GM19240 (cell line): ENCODE data around the gene TMEM209.
"Not testable (repeated sequence)": the region's sequence is repeated elsewhere in the genome, so short reads cannot be mapped to it uniquely, and the experiment has no call there.

Experiments used
- DNase-seq: peaks from one replicate; pipeline ENCODE4 v3.0.0; 2011; ENCODE audit warnings: low spot score; ENCODE audit not compliant: insufficient read length

The TMEM209 gene

GRCh38 chr7:130174237-130174959 is 30.8 kb downstream of the TMEM209 start:
- no peak for DNase-seq

GRCh38 chr7:130162196-130162595 is 43.0 kb downstream of the TMEM209 start:
- no peak for DNase-seq

GRCh38 chr7:130160455-130160854 is 44.8 kb downstream of the TMEM209 start:
- DNase-seq = no peak

- no peak for DNase-seq
Observed at GRCh38 chr7:130160023-130160422, 45.2 kb downstream of the TMEM209 start.

GRCh38 chr7:130157700-130158099 is 47.5 kb downstream of the TMEM209 start:
- no peak for DNase-seq

- DNase-seq = no peak
Observed at GRCh38 chr7:130156140-130156539, 49.1 kb downstream of the TMEM209 start.

GRCh38 chr7:130154501-130155317 is 50.5 kb downstream of the TMEM209 start:
- no peak for DNase-seq

GRCh38 chr7:130154131-130154500 is 51.1 kb downstream of the TMEM209 start:
- DNase-seq = no peak

- no peak for DNase-seq
Observed at GRCh38 chr7:130153211-130153908, 51.8 kb downstream of the TMEM209 start.

GRCh38 chr7:130152493-130153210 is 52.6 kb downstream of the TMEM209 start:
- no peak for DNase-seq

- no peak for DNase-seq
Observed at GRCh38 chr7:130151591-130152492, 53.4 kb downstream of the TMEM209 start.

GRCh38 chr7:130150587-130150986 is 54.6 kb downstream of the TMEM209 start:
- DNase-seq = no peak

GRCh38 chr7:130149281-130150139 is 55.7 kb downstream of the TMEM209 start:
- DNase-seq = no peak

GRCh38 chr7:130148561-130148960 is 56.6 kb downstream of the TMEM209 start:
- no peak for DNase-seq

GRCh38 chr7:130147710-130148325 is 57.4 kb downstream of the TMEM209 start:
- DNase-seq = no peak

GRCh38 chr7:130146693-130147405 is 58.4 kb downstream of the TMEM209 start:
- no peak for DNase-seq

GRCh38 chr7:130146142-130146541 is 59.1 kb downstream of the TMEM209 start:
- DNase-seq = not testable (repeated sequence)

GRCh38 chr7:130145424-130146100 is 59.6 kb downstream of the TMEM209 start:
- no peak for DNase-seq
